ENCODE results near the gene MMP21.

The MMP21 gene

DNA sequence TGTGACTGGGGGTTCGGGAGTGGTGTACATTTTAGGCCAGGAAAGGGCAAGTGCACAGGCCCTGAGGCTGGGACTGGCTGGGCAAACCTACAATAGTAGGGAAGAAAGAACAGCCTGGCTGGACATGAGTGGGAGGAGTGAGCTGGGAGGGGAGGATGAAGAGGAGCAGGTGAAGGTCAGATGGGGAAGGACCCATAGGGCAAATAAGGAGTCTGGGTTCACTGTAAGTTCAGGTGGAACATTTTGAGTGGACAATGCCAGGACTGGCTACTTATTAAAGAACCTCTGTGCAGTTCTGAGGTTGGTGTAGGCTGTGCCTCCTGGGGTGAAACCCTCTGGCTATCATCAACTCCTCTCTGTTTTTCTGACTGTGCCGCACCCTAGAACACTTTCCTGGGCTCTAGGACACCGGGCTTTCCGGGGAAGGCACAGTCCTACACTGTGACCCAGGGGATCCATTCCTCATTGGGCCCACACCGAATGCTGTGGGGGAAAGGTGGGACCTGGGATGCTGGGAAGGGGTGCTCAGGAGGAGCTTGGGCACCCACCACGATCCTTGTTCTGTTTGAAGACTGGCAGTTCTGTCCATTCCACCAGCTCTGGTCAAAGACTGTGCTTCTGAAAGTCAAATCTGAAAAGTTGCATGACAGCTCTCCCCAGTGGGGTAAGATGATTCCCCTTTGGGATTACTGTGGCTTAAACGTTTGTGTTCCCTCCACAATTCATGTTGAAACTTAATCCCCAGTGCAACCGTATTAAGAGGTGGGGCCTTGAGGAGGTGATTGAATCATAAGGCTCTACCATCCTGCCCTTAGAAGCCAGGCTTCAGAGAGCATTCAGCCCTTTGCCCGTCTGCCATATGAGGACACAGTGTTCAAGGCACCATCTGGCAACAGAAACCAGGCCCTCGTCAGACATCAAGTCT, 4.0 kb upstream of the MMP21 start:
- no peaks in the 10 kb centered on the region for H3K36me3 ChIP-seq (ENCODE audit: control insufficient read depth, insufficient read depth, low read length)
- TF ChIP-seq, protein P1, sequence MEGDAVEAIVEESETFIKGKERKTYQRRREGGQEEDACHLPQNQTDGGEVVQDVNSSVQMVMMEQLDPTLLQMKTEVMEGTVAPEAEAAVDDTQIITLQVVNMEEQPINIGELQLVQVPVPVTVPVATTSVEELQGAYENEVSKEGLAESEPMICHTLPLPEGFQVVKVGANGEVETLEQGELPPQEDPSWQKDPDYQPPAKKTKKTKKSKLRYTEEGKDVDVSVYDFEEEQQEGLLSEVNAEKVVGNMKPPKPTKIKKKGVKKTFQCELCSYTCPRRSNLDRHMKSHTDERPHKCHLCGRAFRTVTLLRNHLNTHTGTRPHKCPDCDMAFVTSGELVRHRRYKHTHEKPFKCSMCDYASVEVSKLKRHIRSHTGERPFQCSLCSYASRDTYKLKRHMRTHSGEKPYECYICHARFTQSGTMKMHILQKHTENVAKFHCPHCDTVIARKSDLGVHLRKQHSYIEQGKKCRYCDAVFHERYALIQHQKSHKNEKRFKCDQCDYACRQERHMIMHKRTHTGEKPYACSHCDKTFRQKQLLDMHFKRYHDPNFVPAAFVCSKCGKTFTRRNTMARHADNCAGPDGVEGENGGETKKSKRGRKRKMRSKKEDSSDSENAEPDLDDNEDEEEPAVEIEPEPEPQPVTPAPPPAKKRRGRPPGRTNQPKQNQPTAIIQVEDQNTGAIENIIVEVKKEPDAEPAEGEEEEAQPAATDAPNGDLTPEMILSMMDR (IDR thresholded peaks at IDR 0.05) = no peak
- no peaks in the 10 kb centered on the region for H3K27me3 ChIP-seq (ENCODE audit: control insufficient read depth, insufficient read depth, low read length)
- no peak overlapping the region for H3K27ac ChIP-seq
- no peak overlapping the region for H3K4me2 ChIP-seq (ENCODE audit: low read length)
- H3K79me2 ChIP-seq = no peaks in the 10 kb centered on the region
- H3K4me3 ChIP-seq (ENCODE audit: low read depth, low read length) = no peak overlapping the region
- H2AFZ ChIP-seq = no peak overlapping the region
- H3K9ac ChIP-seq = no peak overlapping the region
- H3K9me3 ChIP-seq (ENCODE audit: control insufficient read depth, low read length) = no peaks in the 10 kb centered on the region
- H3K4me1 ChIP-seq = no peaks in the 10 kb centered on the region

DNA sequence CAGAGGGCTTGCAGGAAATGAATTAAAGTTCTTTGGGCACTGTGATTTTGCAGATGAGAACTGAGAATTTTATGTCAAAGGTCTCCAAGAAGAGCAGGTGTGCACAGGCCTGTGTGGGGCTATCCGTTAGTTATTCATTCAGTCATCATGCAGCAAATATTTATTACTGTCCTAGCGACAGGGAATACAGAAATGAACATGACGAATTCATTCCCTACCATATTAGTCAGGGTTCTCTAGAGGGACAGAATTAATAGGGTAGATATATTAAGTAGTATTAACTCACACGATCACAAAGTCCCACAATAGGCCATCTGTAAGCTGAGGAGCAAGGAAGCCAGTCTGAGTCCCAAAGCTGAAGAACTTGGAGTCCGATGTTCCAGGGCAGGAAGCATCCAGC, 2.9 kb upstream of the MMP21 start:
- TF ChIP-seq, protein P1 (IDR thresholded peaks at IDR 0.05) = no peak
- Histone ChIP-seq H3K4me2 (ENCODE audit: low read length) (no peak overlapping the region), H3K9ac (no peak overlapping the region), H2AFZ (no peak overlapping the region), H3K4me1 (no peaks in the 10 kb centered on the region), H3K79me2 (no peaks in the 10 kb centered on the region), H3K36me3 (ENCODE audit: control insufficient read depth, insufficient read depth, low read length) (no peaks in the 10 kb centered on the region), H3K27ac (no peak overlapping the region), H3K9me3 (ENCODE audit: control insufficient read depth, low read length) (no peaks in the 10 kb centered on the region), H3K4me3 (ENCODE audit: low read depth, low read length) (no peak overlapping the region), H3K27me3 (ENCODE audit: control insufficient read depth, insufficient read depth, low read length) (no peaks in the 10 kb centered on the region)

DNA sequence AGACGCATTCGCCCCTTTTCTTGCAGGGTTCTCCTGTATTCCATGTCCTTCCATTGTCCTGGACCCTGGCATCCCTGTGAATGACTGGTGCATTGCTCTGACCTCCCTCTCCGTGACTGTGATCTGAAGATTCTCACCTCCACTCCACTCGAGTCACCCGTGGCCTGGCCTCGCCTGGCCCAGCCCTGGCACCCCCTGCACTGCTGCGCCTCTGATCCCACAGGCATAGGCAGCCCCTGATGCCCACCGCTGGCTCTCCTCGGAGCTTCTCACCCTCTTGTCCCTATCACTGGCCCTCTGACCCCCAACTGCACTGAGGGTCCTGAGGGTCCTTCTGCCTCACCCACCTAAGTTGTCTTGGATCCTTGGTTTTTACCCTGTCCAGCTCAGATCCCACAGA, 2.2 kb upstream of the MMP21 start:
- H3K9ac ChIP-seq = no peak overlapping the region
- no peaks in the 10 kb centered on the region for H3K4me1 ChIP-seq
- no peaks in the 10 kb centered on the region for H3K36me3 ChIP-seq (ENCODE audit: control insufficient read depth, insufficient read depth, low read length)
- no peak overlapping the region for H3K4me2 ChIP-seq (ENCODE audit: low read length)
- no peaks in the 10 kb centered on the region for H3K9me3 ChIP-seq (ENCODE audit: control insufficient read depth, low read length)
- no peaks in the 10 kb centered on the region for H3K79me2 ChIP-seq
- no peaks in the 10 kb centered on the region for H3K27me3 ChIP-seq (ENCODE audit: control insufficient read depth, insufficient read depth, low read length)
- TF ChIP-seq, protein P1 (IDR thresholded peaks at IDR 0.05) = no peak
- H2AFZ ChIP-seq = no peak overlapping the region
- no peak overlapping the region for H3K4me3 ChIP-seq (ENCODE audit: low read depth, low read length)
- no peak overlapping the region for H3K27ac ChIP-seq

DNA sequence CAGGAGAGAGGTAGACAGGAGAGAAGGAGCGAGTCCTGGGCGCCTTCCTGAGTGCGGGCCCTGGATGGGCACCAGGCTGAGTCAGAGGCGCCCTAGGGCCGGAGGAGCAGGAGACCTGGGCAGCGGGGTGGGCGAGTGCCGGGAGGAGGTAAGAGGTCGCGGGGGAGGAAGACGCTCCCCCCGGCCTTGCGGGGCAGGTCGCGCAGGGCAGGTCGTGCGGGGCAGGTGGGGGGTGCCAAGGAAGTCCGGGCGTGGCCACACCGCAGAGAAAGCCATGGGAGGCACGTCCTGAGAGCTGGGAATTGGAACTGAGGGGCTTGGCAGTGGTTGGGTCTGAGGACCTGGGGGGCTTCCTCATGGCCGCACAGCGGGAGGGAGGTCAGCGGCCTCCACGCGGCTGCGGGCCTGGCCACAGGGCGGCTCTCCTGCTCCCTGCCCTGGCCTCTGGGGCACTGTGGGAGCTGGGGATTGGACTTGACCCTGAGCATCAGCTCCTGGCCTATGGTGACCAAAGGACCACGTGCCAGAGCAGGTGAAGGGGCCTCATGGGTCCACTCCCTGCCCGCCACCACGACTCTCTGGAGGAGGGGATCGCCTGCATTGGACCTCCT, 935 bp downstream of the MMP21 start:
- no peaks in the 10 kb centered on the region for H3K4me1 ChIP-seq
- H3K9ac ChIP-seq = no peak overlapping the region
- no peaks in the 10 kb centered on the region for H3K9me3 ChIP-seq (ENCODE audit: control insufficient read depth, low read length)
- H3K27me3 ChIP-seq (ENCODE audit: control insufficient read depth, insufficient read depth, low read length) = no peaks in the 10 kb centered on the region
- no peak overlapping the region for H2AFZ ChIP-seq
- no peak overlapping the region for H3K27ac ChIP-seq
- TF ChIP-seq, protein P1 (IDR thresholded peaks at IDR 0.05) = no peak
- H3K79me2 ChIP-seq = no peaks in the 10 kb centered on the region
- no peaks in the 10 kb centered on the region for H3K36me3 ChIP-seq (ENCODE audit: control insufficient read depth, insufficient read depth, low read length)
- H3K4me3 ChIP-seq (ENCODE audit: low read depth, low read length) = no peak overlapping the region
- no peak overlapping the region for H3K4me2 ChIP-seq (ENCODE audit: low read length)

Data from parathyroid adenoma (tissue), 2 donors.